GM18858 (cell line): ENCODE measurements around the gene THRB.

Source experiments
- ATAC-seq: cut with Tn5 transposase; IDR thresholded peaks from one replicate; pipeline ENCODE4 v1.9.1; 2021; ENCODE audit not compliant: unreplicated experiment

Gene THRB

DNA sequence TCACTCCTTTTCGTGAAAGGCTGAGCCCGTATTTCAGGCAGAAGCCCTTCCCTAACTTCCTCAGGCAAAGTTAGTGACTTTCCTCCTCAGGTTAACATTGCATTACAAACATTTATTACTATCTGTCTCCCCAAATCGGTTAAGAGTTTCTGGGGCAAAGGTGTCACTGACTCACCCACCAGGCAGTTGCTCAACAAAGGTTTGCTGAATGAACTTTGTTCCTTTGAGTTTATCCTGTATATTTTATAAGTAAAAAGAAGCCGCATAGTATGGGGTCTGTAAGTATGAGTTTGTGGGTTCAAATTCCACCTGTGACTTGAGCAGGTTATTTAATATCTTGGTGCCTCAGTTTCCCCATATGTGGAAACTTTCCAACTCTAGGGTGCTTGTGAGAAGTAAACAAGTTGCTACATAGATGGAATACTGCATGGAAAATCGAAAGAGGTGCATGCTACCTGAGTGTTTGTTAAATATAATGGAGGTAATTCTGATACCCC, 177.7 kb downstream of the THRB start:
- no peak for ATAC-seq

DNA sequence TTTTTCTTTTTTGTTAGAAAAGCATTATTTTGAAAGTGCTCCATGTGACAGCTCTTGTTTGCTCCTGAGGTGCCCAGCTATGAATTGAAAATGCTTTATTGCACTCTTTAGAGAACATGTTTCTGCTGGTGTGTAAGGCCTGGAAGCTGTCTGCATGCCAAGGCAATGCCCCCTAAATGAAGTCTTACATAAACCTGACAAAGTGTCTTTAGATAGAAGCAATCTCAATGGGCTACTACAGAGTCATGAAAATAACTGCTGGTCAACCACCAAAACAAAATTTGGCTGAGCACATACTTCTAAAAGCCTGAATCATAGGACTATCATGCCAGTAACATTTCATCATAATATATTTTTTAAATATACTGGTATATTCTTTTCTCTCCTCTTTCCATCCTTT, 178.7 kb downstream of the THRB start:
- no peak for ATAC-seq

DNA sequence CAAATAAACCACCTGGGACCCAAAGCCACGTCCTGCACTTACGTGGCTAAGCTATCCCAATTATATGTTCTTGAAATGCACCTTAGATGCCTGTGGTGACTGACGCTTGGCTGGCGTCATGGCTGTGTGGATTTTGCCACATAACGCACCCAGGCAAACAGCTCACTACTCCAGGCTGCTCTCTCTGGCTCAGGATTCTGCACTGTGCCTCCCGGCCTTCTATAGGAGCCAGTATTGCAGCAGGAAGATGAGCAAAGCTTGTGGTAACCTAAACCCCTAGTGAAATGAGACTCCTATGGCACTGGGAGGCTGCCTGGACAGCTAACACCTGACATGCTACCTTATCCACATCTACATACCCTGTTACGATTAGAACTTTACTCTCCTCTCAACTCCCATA, 179.3 kb downstream of the THRB start:
- ATAC-seq = no peak

DNA sequence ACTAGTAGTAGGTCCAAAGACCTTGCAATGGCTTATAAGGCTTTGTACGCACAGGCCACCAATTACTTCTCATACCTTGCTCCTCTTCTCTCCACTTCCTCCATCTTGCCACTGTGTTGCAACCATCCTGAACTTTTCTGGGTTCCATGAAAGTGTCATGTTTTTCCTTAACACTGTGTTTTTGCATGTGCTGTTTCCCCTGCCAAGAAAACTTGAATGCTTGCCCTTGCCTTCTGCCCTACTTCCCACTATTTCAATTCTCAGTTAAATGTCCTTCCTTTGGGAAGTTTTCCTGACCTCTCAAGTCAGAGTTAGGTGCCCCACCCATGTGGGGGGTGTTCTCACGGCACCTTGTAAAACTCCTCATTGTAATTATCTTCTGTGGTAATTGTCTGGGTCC, 182.8 kb downstream of the THRB start:
- no peak for ATAC-seq

DNA sequence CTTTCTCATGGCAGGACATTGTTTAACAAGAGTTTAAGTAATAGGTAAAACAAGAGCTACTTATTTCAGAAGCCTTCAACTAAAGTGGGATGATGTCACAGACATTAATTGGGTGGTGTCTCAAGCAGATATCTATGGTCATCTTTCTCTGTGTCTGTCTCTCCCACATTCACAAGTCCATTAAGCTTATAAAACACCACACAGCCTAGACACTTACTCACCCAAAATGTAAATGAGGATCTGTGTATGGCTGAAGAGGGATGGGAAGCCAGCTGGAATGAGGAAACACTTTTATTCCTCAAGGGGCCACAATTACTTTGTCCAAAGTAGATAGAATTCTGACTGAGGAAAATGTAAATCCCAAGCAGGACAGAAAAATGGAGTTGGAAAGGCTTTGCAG, 183.8 kb downstream of the THRB start:
- ATAC-seq = no peak

DNA sequence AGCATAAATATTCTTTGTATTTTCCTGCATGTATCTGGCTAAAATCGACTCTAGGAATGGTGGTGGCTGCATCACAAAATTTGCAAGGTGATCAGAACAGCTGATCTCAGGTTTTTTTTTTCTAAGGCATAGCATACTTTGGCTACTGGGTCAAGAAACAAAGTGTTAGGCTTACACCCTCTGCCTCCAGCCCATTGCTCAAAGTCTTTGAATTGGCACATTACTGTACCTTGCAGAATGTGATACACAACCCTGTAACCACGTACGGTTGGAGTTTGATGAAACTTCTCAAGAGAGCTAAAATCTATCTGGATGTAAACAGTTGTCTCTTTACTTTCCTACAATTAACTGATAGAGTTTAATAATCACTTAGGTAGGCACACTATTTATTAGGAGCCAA, 188.1 kb downstream of the THRB start:
- ATAC-seq = no peak

DNA sequence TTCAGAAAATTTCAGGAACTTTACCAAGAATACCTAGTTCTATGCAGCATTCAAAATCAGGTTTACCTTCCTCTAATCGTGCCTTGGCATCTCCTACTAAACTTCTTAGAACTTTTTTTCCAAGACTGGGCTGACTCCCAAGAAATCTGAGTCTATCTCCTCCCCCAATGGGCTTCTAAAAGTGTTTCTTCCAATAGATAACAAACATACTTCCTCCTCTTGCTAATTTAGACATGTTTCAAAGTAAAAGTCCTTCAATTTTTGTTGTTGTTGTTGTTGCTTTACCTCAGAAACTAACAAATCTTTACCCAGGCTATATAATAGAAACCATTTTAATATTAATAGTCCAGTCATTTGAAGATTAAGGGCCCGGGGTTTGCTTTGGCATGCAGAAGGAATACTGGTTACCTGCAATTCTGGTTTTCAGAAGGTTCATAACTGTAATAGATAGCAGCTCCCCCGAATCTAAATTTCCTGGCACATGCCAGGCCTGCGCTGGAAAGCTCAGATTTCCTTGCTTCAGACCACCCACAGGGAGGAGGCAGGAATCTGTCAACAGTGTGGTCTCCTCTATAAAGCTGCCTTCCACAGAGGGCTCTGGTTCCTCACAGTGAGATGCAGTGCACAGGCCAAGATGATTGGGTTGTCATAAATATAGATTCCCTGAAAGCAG, 188.7 kb downstream of the THRB start:
- ATAC-seq = no peak

DNA sequence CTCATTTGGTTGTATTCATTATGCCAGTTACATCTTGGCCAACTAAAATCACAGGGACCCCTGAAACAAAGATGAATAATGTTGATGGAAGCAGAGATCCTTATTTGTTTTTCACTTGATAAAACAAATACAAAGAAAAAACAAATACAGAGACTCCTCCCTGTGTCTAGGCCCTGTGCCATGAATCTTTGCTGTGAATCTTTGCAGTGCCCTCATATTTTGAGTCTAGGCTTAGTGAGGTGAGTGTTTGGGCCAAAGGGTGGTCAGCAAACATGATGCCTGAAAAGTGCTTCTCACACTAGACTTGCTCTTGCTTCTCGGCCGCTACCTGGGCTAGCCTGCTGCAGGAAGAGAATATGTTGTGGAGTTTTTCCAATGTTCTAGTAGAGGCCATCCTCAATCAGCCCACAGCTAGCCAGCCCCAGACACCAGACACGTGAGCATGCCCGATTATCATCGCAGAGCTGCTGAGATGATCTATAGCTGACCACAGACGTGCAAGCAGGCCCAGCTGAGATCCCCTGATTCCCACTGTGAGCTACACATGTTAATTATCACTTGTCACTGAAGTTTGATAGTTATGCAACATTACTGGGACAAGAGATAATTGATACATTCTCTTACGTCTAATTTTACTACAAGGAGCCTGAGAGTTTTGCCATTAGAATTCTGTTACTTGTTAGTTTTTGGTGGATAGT, 191.4 kb downstream of the THRB start:
- ATAC-seq = no peak

DNA sequence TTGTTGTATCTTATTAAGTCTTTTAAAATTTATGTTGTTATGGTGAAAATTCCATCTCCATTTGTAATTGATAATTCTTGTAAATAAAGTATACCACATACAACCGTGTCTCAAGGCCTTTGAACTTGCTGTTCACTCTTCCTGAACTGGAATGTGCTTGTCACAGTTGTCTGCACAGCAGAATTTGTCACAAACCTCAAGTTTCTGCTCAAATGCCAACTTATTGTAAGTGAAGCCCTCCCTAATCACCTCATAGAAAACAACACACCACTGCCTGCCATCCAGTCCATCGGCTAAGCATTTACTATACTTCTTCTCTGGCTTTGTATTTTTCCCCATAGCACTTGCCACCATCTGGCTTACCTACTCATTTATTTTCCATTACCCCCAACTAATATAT, 192.3 kb downstream of the THRB start:
- ATAC-seq = no peak

DNA sequence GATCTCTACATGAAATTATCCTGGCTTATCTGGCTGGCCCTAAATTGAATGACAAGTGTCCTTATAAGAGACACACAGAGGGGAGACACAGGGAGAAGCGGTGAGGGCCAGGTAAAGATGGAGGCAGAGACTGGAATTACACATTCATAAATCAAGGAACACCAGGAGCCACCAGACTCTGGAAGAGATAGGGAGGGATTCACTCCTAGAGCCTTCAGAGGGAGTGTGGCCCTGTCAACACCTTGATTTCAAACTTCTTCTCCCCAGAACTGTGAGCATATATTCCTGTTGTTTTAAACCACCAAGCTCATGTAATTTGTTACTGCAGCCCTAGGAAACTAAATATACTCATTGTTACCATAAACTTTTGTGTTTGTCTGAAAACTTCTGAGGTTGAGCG, 193.7 kb downstream of the THRB start:
- no peak for ATAC-seq

DNA sequence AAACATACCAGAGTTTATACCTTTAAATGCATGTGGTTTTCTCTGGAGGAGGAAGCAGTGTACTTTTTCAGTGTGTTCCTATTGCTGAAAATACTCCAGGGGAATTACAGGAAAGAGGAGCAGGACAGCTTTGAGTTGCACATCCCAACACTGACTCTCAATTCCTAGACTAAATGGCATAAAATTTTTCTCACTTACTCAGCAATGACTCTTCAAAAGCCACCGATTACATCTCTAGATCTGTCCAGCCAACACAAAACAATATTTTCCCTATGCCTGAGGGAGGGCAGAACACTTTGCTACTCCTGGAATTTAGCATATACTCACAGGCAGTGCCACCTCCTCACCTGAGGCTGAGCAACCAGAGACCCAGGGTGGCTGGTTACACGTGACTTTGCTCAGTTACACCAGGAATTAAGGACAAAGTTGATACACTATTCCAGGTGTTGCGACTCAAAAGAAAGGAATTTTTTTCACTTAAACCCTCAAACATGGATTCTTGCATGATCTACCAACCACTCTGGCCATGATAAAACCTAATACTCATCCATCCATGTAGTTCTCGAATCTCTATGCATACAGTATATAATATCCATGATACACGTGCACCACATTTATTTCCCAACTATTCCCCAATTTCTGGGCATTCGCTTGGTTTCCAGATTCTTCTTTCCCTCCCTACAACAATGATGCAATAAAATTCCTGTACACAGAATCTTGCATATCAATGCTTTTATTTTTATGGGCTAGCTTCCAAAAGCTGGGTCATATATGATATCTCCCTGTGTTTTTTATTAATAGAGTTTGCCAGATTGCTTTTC, 194.6 kb downstream of the THRB start:
- no peak for ATAC-seq

DNA sequence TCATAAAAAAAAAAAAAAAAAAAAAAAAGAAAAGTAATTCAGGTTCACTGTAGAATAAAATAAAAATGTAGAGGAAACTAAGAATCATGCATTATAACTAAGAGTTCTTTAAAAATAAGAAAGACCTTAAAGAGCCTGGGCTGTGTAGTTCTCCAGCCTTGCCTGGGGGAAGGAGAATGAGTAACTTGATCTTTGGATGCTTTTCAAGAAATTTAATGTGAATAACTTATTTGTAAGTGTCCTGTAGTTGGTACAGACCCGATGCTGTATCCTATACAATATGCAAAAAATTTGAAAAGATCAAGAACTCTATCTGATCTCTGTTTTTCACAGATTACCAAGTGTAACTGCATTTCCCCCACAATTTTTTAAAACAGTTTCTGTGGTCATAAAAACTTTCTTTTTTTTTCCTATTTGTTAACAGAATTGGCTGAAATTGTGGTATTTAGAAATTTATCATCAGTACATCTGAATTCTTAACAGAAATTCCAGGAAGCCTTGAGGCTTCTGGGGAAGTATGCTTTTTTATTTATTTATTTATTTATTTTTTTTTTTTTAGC, 195.3 kb downstream of the THRB start:
- ATAC-seq = no peak

DNA sequence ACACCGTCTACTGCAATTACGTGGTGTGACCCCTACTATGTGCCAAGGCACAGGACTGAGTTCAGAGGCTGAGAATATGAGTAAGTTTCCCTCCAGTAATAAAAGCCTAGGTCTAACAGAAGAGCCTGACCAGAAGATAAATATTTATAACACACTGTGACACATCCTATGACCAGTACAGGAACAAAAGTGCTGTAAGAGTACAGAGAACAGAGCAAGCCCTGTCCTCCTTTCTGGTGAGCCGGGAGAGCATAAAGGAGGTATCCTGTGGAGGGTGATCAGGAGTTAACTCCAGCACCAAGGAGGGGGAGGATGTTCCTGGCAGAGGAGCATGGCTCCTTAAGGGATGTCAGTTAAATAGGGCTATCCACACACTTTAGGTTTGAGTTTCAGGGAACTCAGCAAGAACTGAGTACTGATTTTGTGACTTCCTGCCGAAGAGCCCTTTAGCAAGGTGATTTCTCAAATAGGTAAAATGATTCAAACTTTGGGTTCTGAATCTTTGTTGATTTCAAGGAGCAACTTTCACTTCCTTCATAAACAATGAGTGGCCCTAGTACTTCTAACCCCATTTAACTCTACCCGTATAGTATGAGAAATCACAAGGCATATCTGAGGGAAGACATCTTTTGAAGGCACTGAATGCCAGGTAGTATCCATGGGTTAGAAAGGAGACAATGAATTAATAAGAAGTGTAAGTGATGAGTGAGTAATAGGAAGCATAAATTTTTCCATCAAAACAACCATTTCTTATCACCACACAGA, 198.0 kb downstream of the THRB start:
- no peak for ATAC-seq

DNA sequence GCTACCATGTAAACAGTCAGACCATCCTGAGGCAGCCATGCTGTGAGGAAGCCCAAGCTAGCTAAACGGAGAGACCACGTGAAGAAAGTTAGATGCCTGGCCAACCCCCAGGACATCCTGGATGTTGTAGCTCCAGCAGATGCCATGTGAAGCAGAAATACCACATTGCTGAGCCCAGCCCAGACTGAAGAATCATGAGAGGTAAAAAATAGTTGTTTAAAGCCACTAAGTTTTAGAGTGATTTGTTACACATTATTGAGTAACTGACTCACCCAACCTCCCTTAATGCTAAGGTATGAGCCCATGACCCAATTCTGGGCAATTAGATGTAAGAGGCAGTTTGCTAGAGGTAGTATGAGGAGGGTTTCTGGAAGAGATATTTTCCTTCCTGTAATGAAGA, 200.5 kb downstream of the THRB start:
- ATAC-seq = no peak

DNA sequence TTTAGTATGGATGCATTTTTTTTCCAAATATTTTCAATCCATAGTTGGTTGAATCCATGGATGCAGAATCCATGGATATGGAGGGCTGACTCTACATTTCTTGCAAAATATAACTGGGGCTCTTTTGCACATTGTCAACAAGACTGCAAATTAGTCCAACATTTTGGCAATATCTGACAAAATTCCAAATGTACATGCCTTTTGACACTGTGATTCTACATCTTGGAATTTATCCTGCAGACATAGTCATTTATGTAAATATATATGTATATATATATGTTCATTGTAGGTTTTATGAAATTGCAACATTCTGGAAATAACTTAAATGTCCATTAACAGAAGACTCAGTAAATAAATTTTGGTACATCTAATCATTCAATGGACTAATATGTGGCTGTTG, 203.0 kb downstream of the THRB start:
- ATAC-seq = no peak

DNA sequence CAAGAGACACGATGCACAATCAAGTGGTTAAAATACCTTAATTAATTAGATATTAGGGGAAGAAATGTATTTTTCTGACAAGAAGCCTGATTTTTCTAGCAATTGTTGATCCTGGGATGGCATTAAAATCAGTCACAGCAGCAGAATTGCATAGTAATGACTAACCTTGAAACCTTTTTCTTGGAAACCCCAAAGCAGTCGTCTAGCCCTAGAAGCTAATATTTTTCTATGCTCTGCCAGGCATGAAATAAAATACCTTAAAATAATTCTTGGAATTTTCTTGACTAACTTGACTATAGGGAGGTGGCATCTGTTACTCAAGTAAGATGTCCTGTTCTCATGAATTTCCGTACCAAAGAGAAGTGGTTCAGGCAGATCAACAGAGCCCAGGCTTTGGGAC, 204.1 kb downstream of the THRB start:
- ATAC-seq = no peak

DNA sequence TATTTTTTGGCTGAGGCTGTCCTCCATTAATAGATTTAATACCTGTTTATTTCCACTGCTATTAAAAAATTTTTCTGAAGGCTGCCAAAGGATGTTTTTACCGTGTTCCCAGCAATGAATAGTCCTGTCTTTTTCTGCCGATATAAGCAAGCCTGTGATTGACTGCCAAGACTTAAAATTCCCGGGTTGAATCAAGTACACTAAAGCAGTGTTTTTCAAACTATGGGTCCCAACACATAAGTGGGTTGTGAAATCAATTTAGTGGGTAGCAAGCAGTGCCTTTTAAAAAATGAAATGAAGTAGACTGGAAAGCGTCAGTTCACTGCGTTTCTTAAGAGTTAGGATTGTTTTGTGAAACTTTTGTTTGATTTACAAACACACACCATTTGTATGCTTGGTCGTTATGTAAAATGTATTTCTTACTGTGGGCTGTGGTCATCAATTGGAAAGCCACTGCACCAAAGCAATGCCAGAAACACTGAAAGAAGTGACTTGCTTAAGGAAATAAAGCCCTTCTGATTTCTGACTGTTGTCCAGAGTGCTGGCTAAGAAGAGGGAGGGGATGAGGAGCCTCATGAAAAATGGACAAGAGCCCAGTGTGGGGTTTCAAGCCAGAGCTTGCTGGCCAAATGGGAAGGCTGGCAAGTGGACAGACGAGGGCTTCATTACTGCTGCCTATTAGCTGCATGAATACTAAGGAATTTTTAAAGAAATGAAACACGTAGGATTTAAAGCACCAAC, 206.0 kb downstream of the THRB start:
- ATAC-seq = no peak

DNA sequence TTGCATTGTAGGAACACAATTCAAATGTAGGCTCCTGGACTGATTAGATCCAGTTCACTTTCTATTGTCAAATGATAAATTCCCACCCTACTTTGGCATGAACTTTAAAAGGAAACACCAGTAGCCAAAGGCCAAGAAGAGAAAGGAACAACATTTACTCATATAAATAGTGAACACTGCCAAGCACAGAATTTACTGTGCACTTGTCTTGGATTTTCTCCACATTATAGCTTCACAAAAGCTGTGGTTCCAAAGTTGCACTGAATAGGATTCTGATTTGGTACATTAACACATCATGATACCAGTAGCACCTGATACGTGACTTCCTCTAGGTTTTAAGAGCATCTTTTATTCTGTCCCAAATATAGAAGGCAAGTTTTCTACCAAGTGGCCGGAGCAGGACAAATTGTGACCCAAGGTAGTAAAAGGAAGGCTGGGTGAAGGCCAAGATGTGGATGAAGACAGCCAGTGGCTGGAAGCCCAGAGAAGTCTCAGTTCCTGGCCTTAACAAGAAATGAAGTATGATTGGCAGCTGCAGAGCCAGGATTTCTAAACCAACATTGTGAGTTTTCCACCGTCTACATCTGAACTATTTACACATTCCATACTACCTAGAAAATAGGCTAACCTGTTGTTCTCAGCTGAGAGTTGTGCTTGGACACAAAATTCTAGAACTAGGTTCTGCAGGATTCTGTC, 206.7 kb downstream of the THRB start:
- no peak for ATAC-seq

DNA sequence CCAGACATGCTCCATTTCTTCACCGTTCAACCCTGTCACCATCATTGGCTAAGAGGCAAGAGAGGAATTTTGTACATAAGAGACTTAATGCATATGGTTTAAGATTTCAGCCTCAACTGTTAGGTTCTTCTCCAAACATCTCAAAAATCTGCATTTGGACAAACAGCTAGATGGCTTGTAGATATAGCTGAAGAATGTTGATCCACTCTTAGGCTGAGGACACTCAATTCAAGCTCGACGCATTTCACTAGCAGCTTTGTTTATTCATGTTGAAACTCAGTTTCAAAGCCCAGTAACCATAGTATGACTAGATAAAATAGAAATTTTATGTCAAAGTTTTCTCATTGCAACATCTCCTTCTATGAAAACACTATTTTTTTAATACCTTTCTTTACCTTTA, 208.2 kb downstream of the THRB start:
- ATAC-seq = no peak

DNA sequence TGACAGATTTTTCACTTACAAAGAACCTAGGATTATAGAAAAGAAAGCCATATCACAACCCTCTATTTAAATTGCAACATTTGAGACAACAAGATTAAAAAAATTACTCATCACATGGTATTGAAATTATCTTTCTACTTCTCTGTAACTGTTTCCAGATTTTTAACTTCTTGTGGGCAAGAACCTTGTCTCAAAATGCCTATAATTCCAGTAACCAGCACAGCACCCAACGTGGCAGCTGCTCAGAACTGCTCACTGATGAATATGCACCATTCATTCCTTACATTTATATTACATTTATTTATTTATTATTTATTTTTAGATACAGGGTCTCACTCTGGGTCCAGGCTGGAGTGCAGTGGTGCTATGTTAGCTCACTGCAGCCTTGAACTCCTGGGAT, 216.1 kb downstream of the THRB start:
- ATAC-seq = no peak
